SK-N-SH (cell line): ENCODE data around the gene SOBP. TPM values are rescaled to one million over a fixed set of nuclear protein-coding genes. Genes with fewer than 3 reads are reported as not detected.

Experiments
- CTCF ChIA-PET: fragments of 300-600, 350-600 bp; formaldehyde crosslinking; extraction: SDS; loops from one replicate; lab custom pipeline; 2021; lab: Yijun Ruan, JAX
- POLR2A ChIA-PET: fragments of 350-600 bp; sonication (Branson Sonifier 250); formaldehyde crosslinking; extraction: SDS; loops from one replicate; lab custom pipeline; 2020; ENCODE audit warnings: antibody characterized with exemption, inconsistent platforms; lab: Yijun Ruan, JAX
- DNase-seq: peaks from one replicate; pipeline ENCODE4 v3.0.0; 2012
- H2AFZ ChIP-seq: fragments of 200-600 bp; sonication (generic); 2 replicates; pipeline ENCODE4 v1.8.1; 2016; ENCODE audit warnings: antibody characterized with exemption, mild to moderate bottlenecking, low read depth
- H3F3A ChIP-seq: fragments of 200-600 bp; sonication (generic); replicated peaks from 2 replicates; pipeline ENCODE3; 2016; ENCODE audit warnings: antibody characterized with exemption, mild to moderate bottlenecking; ENCODE audit not compliant: insufficient read depth
- H3K27ac ChIP-seq, 2 experiments: fragments of 200-500 bp in 1 of 2; fragments of 200-600 bp in 1 of 2; sonication (Bioruptor generic) in 1 of 2; sonication (generic), shearing (Covaris generic) in 1 of 2; 2 replicates each; pipeline versions ENCODE4 v1.5.1 to v1.6.1; 2014 to 2016; ENCODE audit warnings: low read depth in 2 of 2, inconsistent platforms in 1 of 2, low read length in 1 of 2, mild to moderate bottlenecking in 1 of 2, mixed read lengths in 1 of 2
- H3K27me3 ChIP-seq: fragments of 200-600 bp; sonication (generic), shearing (Covaris generic); 2 replicates; pipeline ENCODE4 v1.6.1; 2016; ENCODE audit warnings: mixed run types; ENCODE audit not compliant: insufficient read depth
- H3K36me3 ChIP-seq, 2 experiments: fragments of 200-500 bp in 1 of 2; fragments of 200-600 bp in 1 of 2; sonication (Bioruptor generic) in 1 of 2; sonication (generic) in 1 of 2; replicated peaks in 1 of 2; 2 replicates each; pipeline versions ENCODE3 to v1.5.1; 2014 to 2016; ENCODE audit warnings: low read length in 1 of 2, mild to moderate bottlenecking in 1 of 2; ENCODE audit not compliant: insufficient read depth in 2 of 2, control insufficient read depth in 1 of 2
- H3K4me1 ChIP-seq, 2 experiments: fragments of 200-500 bp in 1 of 2; fragments of 200-600 bp in 1 of 2; sonication (Bioruptor generic) in 1 of 2; sonication (generic), shearing (Covaris generic) in 1 of 2; 2 replicates each; pipeline versions ENCODE4 v1.5.1 to v1.6.1; 2014 to 2016; ENCODE audit warnings: low read depth in 1 of 2, low read length in 1 of 2, mixed run types in 1 of 2; ENCODE audit not compliant: insufficient read depth in 2 of 2, control insufficient read depth in 1 of 2
- H3K4me2 ChIP-seq: fragments of 200-600 bp; sonication (generic), shearing (Covaris generic); 2 replicates; pipeline ENCODE4 v1.6.1; 2017; ENCODE audit warnings: mixed run types
- H3K4me3 ChIP-seq, 2 experiments: fragments of 200-500 bp in 1 of 2; fragments of 200-600 bp in 1 of 2; sonication (Bioruptor generic) in 1 of 2; sonication (generic), shearing (Covaris generic) in 1 of 2; 2 replicates each; pipeline versions ENCODE4 v1.5.1 to v1.8.1; 2014 to 2016; ENCODE audit warnings: low read depth in 2 of 2, inconsistent platforms in 1 of 2, low read length in 1 of 2, mild to moderate bottlenecking in 1 of 2, mixed read lengths in 1 of 2, moderate library complexity in 1 of 2
- H3K79me2 ChIP-seq: fragments of 200-600 bp; sonication (generic); 2 replicates; pipeline ENCODE4 v1.8.1; 2017; ENCODE audit warnings: mild to moderate bottlenecking; ENCODE audit not compliant: insufficient read depth
- H3K9ac ChIP-seq: fragments of 200-600 bp; sonication (generic); 2 replicates; pipeline ENCODE4 v1.6.1; 2017; ENCODE audit warnings: mixed run types
- H3K9me2 ChIP-seq: fragments of 200-600 bp; sonication (generic); 2 replicates; pipeline ENCODE4 v1.6.1; 2017; ENCODE audit warnings: mixed run types
- H3K9me3 ChIP-seq: fragments of 200-600 bp; sonication (generic); 2 replicates; pipeline ENCODE4 v1.6.1; 2017; ENCODE audit warnings: mixed run types, mild to moderate bottlenecking, moderate library complexity
- H4K20me1 ChIP-seq: fragments of 200-600 bp; sonication (generic); 2 replicates; pipeline ENCODE4 v1.6.1; 2017; ENCODE audit warnings: mild to moderate bottlenecking, mixed run types; ENCODE audit not compliant: insufficient read depth
- CHD2 ChIP-seq: fragments of 150-350 bp; IDR thresholded peaks from 2 replicates; pipeline ENCODE4 v1.6.1; 2018; ENCODE audit warnings: low read length; ENCODE audit not compliant: partially characterized antibody
- EP300 ChIP-seq, 2 experiments: IDR thresholded peaks; 2 replicates each; pipeline versions ENCODE4 v1.4.0 to v1.6.1; 2012; ENCODE audit warnings: borderline replicate concordance in 1 of 2, low read depth in 1 of 2, low read length in 1 of 2
- EZH2phosphoT487 ChIP-seq: fragments of 200-600 bp; sonication (generic); IDR thresholded peaks from 2 replicates; pipeline ENCODE4 v1.6.1; 2017; ENCODE audit warnings: low read depth, mixed run types, mild to moderate bottlenecking, antibody characterized with exemption, moderate library complexity, borderline replicate concordance
- FOSL2 ChIP-seq: IDR thresholded peaks from 2 replicates; pipeline ENCODE4 v1.4.0; 2012; ENCODE audit warnings: low read depth, mild to moderate bottlenecking, moderate library complexity, borderline replicate concordance
- FOXJ3 ChIP-seq: sonication (generic); formaldehyde crosslinking; IDR thresholded peaks from 2 replicates; pipeline ENCODE4 v1.5.1; 2020; ENCODE audit warnings: mild to moderate bottlenecking, missing genetic modification reagents
- GABPA ChIP-seq: IDR thresholded peaks from 2 replicates; pipeline ENCODE4 v1.4.0; 2012; ENCODE audit warnings: low read depth, mild to moderate bottlenecking
- JUND ChIP-seq: IDR thresholded peaks from 2 replicates; pipeline ENCODE4 v1.4.0; 2012
- MXI1 ChIP-seq: IDR thresholded peaks from 2 replicates; pipeline ENCODE4 v1.6.1; 2012; ENCODE audit warnings: mild to moderate bottlenecking, low read depth, low read length, improper control_type of control experiment
- NFIC ChIP-seq: IDR thresholded peaks from 2 replicates; pipeline ENCODE4 v1.4.0; 2012; ENCODE audit warnings: borderline replicate concordance
- NRF1 ChIP-seq: IDR thresholded peaks from 2 replicates; pipeline ENCODE4 v1.6.1; 2012; ENCODE audit warnings: low read depth, mild to moderate bottlenecking, low read length
- RAD21 ChIP-seq: IDR thresholded peaks from 2 replicates; pipeline ENCODE4 v1.6.1; 2012; ENCODE audit warnings: mild to moderate bottlenecking, low read length
- RCOR1 ChIP-seq: fragments of 150-350 bp; IDR thresholded peaks from 2 replicates; pipeline ENCODE4 v1.6.1; 2017; ENCODE audit warnings: antibody characterized with exemption, low read length
- RXRA ChIP-seq: IDR thresholded peaks from 2 replicates; pipeline ENCODE4 v1.4.0; 2012; ENCODE audit warnings: low read depth, mild to moderate bottlenecking, borderline replicate concordance
- SIN3A ChIP-seq: IDR thresholded peaks from 2 replicates; pipeline ENCODE4 v1.6.1; 2012; ENCODE audit warnings: low read depth, mild to moderate bottlenecking, low read length, moderate library complexity, borderline replicate concordance
- TAF1 ChIP-seq: IDR thresholded peaks from 2 replicates; pipeline ENCODE4 v1.6.1; 2012; ENCODE audit warnings: low read depth, mild to moderate bottlenecking, low read length, moderate library complexity, borderline replicate concordance
- TCF12 ChIP-seq: IDR thresholded peaks from 2 replicates; pipeline ENCODE4 v1.4.0; 2012
- YY1 ChIP-seq: IDR thresholded peaks from 2 replicates; pipeline ENCODE4 v1.4.0; 2012; ENCODE audit warnings: low read depth, mild to moderate bottlenecking
- WGBS: methylation state at CpG from one replicate; pipeline ENCODE4 v1.1.6; 2017; ENCODE audit warnings: low lambda C conversion rate; 5-methylcytosine and 5-hydroxymethylcytosine counted together
- polyA plus RNA-seq, 3 experiments: library from polyadenylated mRNA; depleted of rRNA; stranded (reverse); fragments of >200 nt; gene quantifications; 2 replicates each; pipeline ENCODE4 v1.2.3, GENCODE V29; 2012
- TF ChIP-seq, protein P1 (sequence below): fragments of 200-600 bp; sonication (generic); IDR thresholded peaks from 2 replicates; pipeline ENCODE4 v1.6.1; 2017; ENCODE audit warnings: antibody characterized with exemption, mild to moderate bottlenecking, moderate library complexity
- TF ChIP-seq, protein P2 (sequence below): IDR thresholded peaks from 2 replicates; pipeline ENCODE4 v1.6.1; 2012; ENCODE audit warnings: mild to moderate bottlenecking, low read depth, low read length, moderate library complexity
- TF ChIP-seq, protein P3 (sequence below): IDR thresholded peaks from 2 replicates; pipeline ENCODE4; 2012
- TF ChIP-seq, protein P4 (sequence below): IDR thresholded peaks from 2 replicates; pipeline ENCODE4 v1.4.0; 2012; ENCODE audit warnings: low read depth, borderline replicate concordance

The SOBP gene
- polyA plus RNA-seq, 1 of the 3 experiments (the other 2 are of a cell fraction): 0.61 TPM

DNA sequence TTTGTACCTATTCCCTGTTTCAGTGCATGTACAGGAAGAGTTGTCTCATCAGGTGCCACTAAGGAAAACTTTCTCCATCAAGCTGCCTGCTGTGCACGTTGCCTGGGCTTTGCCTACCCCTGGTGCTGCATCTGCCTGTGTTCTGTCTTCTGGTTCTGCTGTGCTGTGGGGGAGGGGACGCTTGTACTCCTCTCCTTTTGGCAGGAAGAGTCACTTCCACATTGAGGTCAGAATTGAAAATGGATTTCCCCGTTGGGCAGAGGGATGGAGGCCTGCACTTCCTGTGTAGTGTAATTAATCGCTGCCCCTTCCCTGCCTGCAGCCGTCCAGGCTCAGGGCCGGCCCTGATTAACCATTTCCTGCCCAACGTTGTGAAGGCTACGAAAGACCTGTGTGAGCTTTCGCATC, 180.9 kb downstream of the SOBP start:
- Histone ChIP-seq H3K9ac (no peak overlapping the region), H4K20me1 (no peaks in the 10 kb centered on the region), H3K27me3 (no peaks in the 10 kb centered on the region), H3F3A (no peaks in the 10 kb centered on the region), H3K4me3 (no peak overlapping the region), H2AFZ (peak overlapping the region; percentile 56; the same call in 1 of the 2 replicates), H3K9me3 (no peaks in the 10 kb centered on the region), H3K9me2 (no peaks in the 10 kb centered on the region), H3K4me1 (peaks cover 7 to 35% of the 10 kb centered on the region in 2 experiments; a peak in 3 of 4 replicates), H3K4me2 (no peak overlapping the region), H3K27ac (peak overlapping the region in 1 of 2 experiments; percentile 78; a peak in 2 of 4 replicates), H3K36me3 (no peaks in the 10 kb centered on the region), H3K79me2 (no peaks in the 10 kb centered on the region)
- POLR2A ChIA-PET: interaction anchor here (1.0 to 1.6 kb wide), 4 partner anchors 182 to 555 kb away, joined by 3 to 4 read pairs (median 4); partner anchors contain the start of genes BEND3 and PDSS2
- TF ChIP-seq, protein P1, sequence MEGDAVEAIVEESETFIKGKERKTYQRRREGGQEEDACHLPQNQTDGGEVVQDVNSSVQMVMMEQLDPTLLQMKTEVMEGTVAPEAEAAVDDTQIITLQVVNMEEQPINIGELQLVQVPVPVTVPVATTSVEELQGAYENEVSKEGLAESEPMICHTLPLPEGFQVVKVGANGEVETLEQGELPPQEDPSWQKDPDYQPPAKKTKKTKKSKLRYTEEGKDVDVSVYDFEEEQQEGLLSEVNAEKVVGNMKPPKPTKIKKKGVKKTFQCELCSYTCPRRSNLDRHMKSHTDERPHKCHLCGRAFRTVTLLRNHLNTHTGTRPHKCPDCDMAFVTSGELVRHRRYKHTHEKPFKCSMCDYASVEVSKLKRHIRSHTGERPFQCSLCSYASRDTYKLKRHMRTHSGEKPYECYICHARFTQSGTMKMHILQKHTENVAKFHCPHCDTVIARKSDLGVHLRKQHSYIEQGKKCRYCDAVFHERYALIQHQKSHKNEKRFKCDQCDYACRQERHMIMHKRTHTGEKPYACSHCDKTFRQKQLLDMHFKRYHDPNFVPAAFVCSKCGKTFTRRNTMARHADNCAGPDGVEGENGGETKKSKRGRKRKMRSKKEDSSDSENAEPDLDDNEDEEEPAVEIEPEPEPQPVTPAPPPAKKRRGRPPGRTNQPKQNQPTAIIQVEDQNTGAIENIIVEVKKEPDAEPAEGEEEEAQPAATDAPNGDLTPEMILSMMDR: no peak
- no peak for TF ChIP-seq NRF1
- TF ChIP-seq JUND: no peak
- no peak for TF ChIP-seq TCF12
- TF ChIP-seq MXI1: peak; percentile 53; the same call in 1 of the 2 replicates
- peak; percentile 73 for TF ChIP-seq RCOR1
- TF ChIP-seq RAD21: peak; percentile 42
- TF ChIP-seq EP300 (IDR thresholded peaks at IDR 0.05; ENCODE audit: borderline replicate concordance in 1 of 2, low read depth in 1 of 2, low read length in 1 of 2): peak in 1 of 2 experiments; percentile 77; a peak in 2 of 4 replicates
- peak; percentile 73; the same call in 1 of the 2 replicates for TF ChIP-seq FOXJ3
- TF ChIP-seq TAF1: no peak
- TF ChIP-seq RXRA: no peak
- peak; percentile 95 for TF ChIP-seq CHD2
- no peak for TF ChIP-seq YY1
- no peak for TF ChIP-seq EZH2phosphoT487
- 30% methylated on average over 9 of the region's 9 CpGs for WGBS
- CTCF ChIA-PET: interaction anchor here (0.7 to 8.8 kb wide), 10 partner anchors 15 to 555 kb away, joined by 3 to 98 read pairs (median 4); partner anchors contain the start of genes BEND3 and PDSS2
- DNase-seq: peak; percentile 87

DNA sequence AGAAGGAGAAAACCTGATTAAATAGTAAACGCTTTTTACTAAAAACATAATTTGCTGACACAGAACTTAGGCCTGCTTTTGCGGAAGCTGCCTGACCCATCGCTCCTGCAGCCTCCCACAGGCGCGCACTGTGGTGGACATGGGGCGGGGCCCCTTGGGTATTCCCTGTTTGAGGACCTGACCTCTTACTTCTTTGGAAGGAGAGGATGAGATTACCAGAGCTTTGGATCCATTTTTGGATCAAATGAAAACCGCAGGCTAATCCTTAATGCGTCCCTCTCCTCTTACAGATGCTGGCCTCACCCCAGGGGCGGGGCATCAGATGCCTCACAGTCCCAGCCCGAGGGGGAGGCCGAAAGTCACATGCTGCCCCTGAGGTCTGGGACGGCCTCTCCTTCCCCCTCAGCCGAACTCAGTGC, 183.2 kb downstream of the SOBP start:
- Histone ChIP-seq H3K4me1 (peaks cover 0 to 33% of the 10 kb centered on the region in 2 experiments; a peak in 2 of 4 replicates), H4K20me1 (no peaks in the 10 kb centered on the region), H3K4me3 (no peak overlapping the region), H3K9ac (no peak overlapping the region), H3K36me3 (no peaks in the 10 kb centered on the region), H2AFZ (no peak overlapping the region), H3K27ac (no peak overlapping the region), H3K79me2 (no peaks in the 10 kb centered on the region), H3K9me2 (no peaks in the 10 kb centered on the region), H3K27me3 (no peaks in the 10 kb centered on the region), H3K4me2 (no peak overlapping the region), H3F3A (no peaks in the 10 kb centered on the region), H3K9me3 (no peaks in the 10 kb centered on the region)
- ChIA-PET POLR2A (no interaction called here), CTCF (interaction anchor here (1.0 to 8.8 kb wide), 5 partner anchors 18 to 488 kb away, joined by 4 to 98 read pairs (median 34); no protein-coding TSS in a partner anchor)
- no peak for DNase-seq
- TF ChIP-seq NRF1 (no peak), FOSL2 (no peak), NFIC (no peak), MXI1 (no peak), RAD21 (no peak), SIN3A (no peak), YY1 (no peak), GABPA (no peak), RXRA (no peak)
- TF ChIP-seq, protein P2, sequence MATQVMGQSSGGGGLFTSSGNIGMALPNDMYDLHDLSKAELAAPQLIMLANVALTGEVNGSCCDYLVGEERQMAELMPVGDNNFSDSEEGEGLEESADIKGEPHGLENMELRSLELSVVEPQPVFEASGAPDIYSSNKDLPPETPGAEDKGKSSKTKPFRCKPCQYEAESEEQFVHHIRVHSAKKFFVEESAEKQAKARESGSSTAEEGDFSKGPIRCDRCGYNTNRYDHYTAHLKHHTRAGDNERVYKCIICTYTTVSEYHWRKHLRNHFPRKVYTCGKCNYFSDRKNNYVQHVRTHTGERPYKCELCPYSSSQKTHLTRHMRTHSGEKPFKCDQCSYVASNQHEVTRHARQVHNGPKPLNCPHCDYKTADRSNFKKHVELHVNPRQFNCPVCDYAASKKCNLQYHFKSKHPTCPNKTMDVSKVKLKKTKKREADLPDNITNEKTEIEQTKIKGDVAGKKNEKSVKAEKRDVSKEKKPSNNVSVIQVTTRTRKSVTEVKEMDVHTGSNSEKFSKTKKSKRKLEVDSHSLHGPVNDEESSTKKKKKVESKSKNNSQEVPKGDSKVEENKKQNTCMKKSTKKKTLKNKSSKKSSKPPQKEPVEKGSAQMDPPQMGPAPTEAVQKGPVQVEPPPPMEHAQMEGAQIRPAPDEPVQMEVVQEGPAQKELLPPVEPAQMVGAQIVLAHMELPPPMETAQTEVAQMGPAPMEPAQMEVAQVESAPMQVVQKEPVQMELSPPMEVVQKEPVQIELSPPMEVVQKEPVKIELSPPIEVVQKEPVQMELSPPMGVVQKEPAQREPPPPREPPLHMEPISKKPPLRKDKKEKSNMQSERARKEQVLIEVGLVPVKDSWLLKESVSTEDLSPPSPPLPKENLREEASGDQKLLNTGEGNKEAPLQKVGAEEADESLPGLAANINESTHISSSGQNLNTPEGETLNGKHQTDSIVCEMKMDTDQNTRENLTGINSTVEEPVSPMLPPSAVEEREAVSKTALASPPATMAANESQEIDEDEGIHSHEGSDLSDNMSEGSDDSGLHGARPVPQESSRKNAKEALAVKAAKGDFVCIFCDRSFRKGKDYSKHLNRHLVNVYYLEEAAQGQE: no peak
- TF ChIP-seq, protein P3, sequence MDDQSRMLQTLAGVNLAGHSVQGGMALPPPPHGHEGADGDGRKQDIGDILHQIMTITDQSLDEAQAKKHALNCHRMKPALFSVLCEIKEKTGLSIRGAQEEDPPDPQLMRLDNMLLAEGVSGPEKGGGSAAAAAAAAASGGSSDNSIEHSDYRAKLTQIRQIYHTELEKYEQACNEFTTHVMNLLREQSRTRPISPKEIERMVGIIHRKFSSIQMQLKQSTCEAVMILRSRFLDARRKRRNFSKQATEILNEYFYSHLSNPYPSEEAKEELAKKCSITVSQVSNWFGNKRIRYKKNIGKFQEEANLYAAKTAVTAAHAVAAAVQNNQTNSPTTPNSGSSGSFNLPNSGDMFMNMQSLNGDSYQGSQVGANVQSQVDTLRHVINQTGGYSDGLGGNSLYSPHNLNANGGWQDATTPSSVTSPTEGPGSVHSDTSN: no peak
- TF ChIP-seq, protein P4, sequence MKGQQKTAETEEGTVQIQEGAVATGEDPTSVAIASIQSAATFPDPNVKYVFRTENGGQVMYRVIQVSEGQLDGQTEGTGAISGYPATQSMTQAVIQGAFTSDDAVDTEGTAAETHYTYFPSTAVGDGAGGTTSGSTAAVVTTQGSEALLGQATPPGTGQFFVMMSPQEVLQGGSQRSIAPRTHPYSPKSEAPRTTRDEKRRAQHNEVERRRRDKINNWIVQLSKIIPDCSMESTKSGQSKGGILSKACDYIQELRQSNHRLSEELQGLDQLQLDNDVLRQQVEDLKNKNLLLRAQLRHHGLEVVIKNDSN: no peak
- WGBS: 85% methylated on average over 13 of the region's 13 CpGs
